Stomach (tissue), 9 donors: ENCODE measurements around the gene SYNCRIP. TPM values are rescaled to one million over a fixed set of nuclear protein-coding genes. Genes with fewer than 3 reads are reported as not detected.

Experiments used
- DNase-seq, 2 donors: peaks; one replicate each; pipeline versions ENCODE4 v3.0.0 to v3.0.0-alpha.2; 2013 to 2019
- H3K27ac ChIP-seq, 5 donors: fragments of 200-600 bp in 4 of 5; sonication (generic) in 4 of 5; one replicate each; pipeline ENCODE4 v1.5.1; 2013 to 2019; ENCODE audit warnings: mild to moderate bottlenecking in 1 of 5, moderate library complexity in 1 of 5
- H3K27me3 ChIP-seq, 3 donors: fragments of 200-600 bp; sonication (generic); one replicate each; pipeline ENCODE4 v1.5.1; 2017 to 2019; ENCODE audit warnings: mixed run types in 1 of 3
- H3K36me3 ChIP-seq, 4 donors: fragments of 200-600 bp; sonication (generic); 1 replicate in 3 of 4; 2 replicates in 1 of 4; pipeline ENCODE4 v1.5.1; 2016 to 2019
- H3K4me1 ChIP-seq, 4 donors: fragments of 200-600 bp; sonication (generic); one replicate each; pipeline ENCODE4 v1.5.1; 2016 to 2019
- H3K4me3 ChIP-seq, 4 donors: fragments of 200-600 bp; sonication (generic) in 3 of 4; one replicate each; pipeline ENCODE4 v1.5.1; 2016 to 2019; ENCODE audit warnings: mild to moderate bottlenecking in 1 of 4
- H3K9me3 ChIP-seq, 4 donors: fragments of 200-600 bp; sonication (generic); one replicate each; pipeline ENCODE4 v1.5.1; 2016 to 2019
- CTCF ChIP-seq, 7 experiments: fragments of 450-650 bp in 4 of 7; fragments of 200-600 bp in 3 of 7; sonication (generic) in 3 of 7; IDR thresholded peaks; one replicate each; pipeline ENCODE4 v1.5.1; 2016 to 2019; ENCODE audit warnings: antibody characterized with exemption in 7 of 7, control low read depth in 2 of 7, mild to moderate bottlenecking in 1 of 7
- EP300 ChIP-seq: sonication (generic); formaldehyde crosslinking; IDR thresholded peaks from one replicate; pipeline ENCODE4 v1.6.1; 2017; ENCODE audit warnings: antibody characterized with exemption
- POLR2A ChIP-seq, 4 donors: fragments of 450-650 bp; IDR thresholded peaks; one replicate each; pipeline ENCODE4 v1.6.1; 2016; ENCODE audit warnings: antibody characterized with exemption in 4 of 4, control low read depth in 2 of 4, mild to moderate bottlenecking in 1 of 4, moderate library complexity in 1 of 4
- POLR2AphosphoS5 ChIP-seq, 3 donors: sonication (generic); formaldehyde crosslinking; IDR thresholded peaks; one replicate each; pipeline ENCODE4 v1.6.1; 2016; ENCODE audit warnings: antibody characterized with exemption in 3 of 3
- WGBS, 5 donors: extraction: QIAGEN DNeasy Blood & Tissue Kit in 3 of 5; methylation state at CpG; one replicate each; pipeline versions ENCODE4 v1.1.5 to v1.1.7; 2013 to 2018; 5-methylcytosine and 5-hydroxymethylcytosine counted together
- intact Hi-C: fragments of 100-400 bp; cut with DNase I; formaldehyde crosslinking; loops from one replicate; pipeline ENCODE4 v1.15.1; 2023; ENCODE audit warnings: low total_unique reads
- polyA plus RNA-seq, 3 donors: library from polyadenylated mRNA; stranded (reverse); fragments of 200-250 nt; gene quantifications; one replicate each; pipeline ENCODE4 v1.2.3, GENCODE V29; 2013
- total RNA-seq, 5 donors: library from RNA; depleted of rRNA; stranded (reverse); fragments of >200 nt; gene quantifications; one replicate each; pipeline versions ENCODE4 v1.1.0 to v1.2.3, GENCODE V29; 2014 to 2016
- donor health status: healthy with polysubstance abuse.
- donor health status: Bipolar disorder and iron deficiency.
- donor health status: healthy.

The SYNCRIP gene
- total and polyA plus RNA-seq, 8 donors, result 26.0 to 180 (median 39.3) TPM

GRCh38 chr6:85594197-85594930, 48.3 kb downstream of the SYNCRIP start:
- TF ChIP-seq POLR2A (IDR thresholded peaks at IDR 0.05) (no peak), CTCF (IDR thresholded peaks at IDR 0.05) (no peak), EP300 (no peak), POLR2AphosphoS5 (IDR thresholded peaks at IDR 0.05) (no peak)
- H3K9me3 ChIP-seq, result no peaks in the 10 kb centered on the region
- H3K27me3 ChIP-seq, result no peaks in the 10 kb centered on the region
- no peak for DNase-seq
- peak overlapping the region; percentile 69 to 78 (median 72) for H3K4me3 ChIP-seq
- H3K4me1 ChIP-seq, result peaks cover 13 to 33% (median 22%) of the 10 kb centered on the region in 4 donors
- intact Hi-C loops, result no loop called here
- no peaks in the 10 kb centered on the region for H3K36me3 ChIP-seq
- WGBS, 5 donors, result 0 to 1% (median 1%) methylated on average over 34 to 35 of the region's 35 CpGs
- peak overlapping the region; percentile 95 to 99 (median 96) for H3K27ac ChIP-seq

DNA sequence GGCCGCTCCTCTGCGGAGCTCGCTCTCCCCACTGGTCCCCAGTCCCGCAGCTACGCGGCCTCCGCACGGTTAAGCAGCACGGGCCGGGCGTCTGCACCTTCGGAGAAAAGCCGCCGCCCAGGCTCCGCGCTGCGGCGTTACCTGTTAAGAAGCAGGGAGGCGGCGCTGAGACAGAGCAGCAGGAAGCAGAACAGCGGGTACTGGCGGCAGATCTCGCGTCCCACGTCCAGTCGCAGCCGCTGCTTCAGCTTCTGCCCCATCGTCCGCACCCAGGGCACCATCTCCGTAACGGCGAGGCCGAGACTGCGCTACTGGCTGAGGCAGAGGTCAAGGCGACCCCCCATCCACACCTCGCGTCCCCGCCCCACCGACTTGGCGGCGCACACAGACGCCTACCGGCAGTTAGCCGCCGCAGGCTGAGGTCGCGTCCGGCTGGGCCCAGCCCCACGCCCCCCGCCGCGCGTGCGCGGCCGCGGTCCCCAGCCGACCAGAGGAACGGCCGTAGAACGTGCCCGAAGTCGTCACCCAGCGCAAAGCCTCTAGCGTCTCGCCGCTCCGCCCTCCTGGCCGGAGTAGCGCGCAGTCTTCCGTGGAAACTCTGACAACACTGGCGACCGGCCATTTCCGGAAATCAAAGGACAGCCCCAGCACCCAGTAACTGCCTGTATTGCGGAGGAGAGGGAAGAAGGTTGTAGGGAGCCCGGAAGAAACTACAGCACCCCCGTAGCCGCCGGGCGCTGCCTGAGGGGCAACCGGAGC, 49.1 kb downstream of the SYNCRIP start, which contains the start of gene SNX14:
TSS of gene SNX14 (minus strand) at position 421 of the 759 bp plus-strand sequence. CDS start at position 281, 140 bp downstream.
- intact Hi-C loops, result no loop called here
- WGBS, 5 donors, result 0% methylated on average over 33 to 82 of the region's 82 CpGs

GRCh38 chr6:85592033-85592432, 50.7 kb downstream of the SYNCRIP start:
- Histone ChIP-seq H3K4me1 (peaks cover 13 to 37% (median 22%) of the 10 kb centered on the region in 4 donors), H3K9me3 (no peaks in the 10 kb centered on the region), H3K27me3 (no peaks in the 10 kb centered on the region), H3K27ac (no peak overlapping the region), H3K4me3 (peak overlapping the region in 3 of 4 donors; percentile 69 to 78 (median 69)), H3K36me3 (peaks cover 0 to 6% (median 0%) of the 10 kb centered on the region in 4 donors)
- WGBS, 5 donors, result 90 to 100% (median 96%) methylated on average over 1 of the region's 1 CpG
- no peak for DNase-seq
- no peak for TF ChIP-seq EP300
- TF ChIP-seq POLR2A (IDR thresholded peaks at IDR 0.05), result no peak
- TF ChIP-seq CTCF (IDR thresholded peaks at IDR 0.05), result no peak
- TF ChIP-seq POLR2AphosphoS5 (IDR thresholded peaks at IDR 0.05), result no peak
- intact Hi-C loops, result no loop called here

More for the DNA sequence above, 49.1 kb downstream of the SYNCRIP start, which contains the start of gene SNX14:
- H3K9me3 ChIP-seq, result no peaks in the 10 kb centered on the region
- H3K36me3 ChIP-seq, result no peaks in the 10 kb centered on the region
- TF ChIP-seq POLR2A (IDR thresholded peaks at IDR 0.05), result peak in 2 of 4 donors; percentile 50 to 55
- TF ChIP-seq EP300, result peak; percentile 5
- peak; percentile 95 to 97 (median 96) for TF ChIP-seq POLR2AphosphoS5 (IDR thresholded peaks at IDR 0.05)
- no peak for TF ChIP-seq CTCF (IDR thresholded peaks at IDR 0.05)
- peaks cover 13 to 33% (median 22%) of the 10 kb centered on the region in 4 donors for H3K4me1 ChIP-seq
- H3K4me3 ChIP-seq, result peak within 1 kb of the TSS; percentile 69 to 78 (median 72)
- peak within 1 kb of the TSS; percentile 95 to 99 (median 96) for H3K27ac ChIP-seq
- no peaks in the 10 kb centered on the region for H3K27me3 ChIP-seq
- peak; percentile 96 to 98 for DNase-seq

DNA sequence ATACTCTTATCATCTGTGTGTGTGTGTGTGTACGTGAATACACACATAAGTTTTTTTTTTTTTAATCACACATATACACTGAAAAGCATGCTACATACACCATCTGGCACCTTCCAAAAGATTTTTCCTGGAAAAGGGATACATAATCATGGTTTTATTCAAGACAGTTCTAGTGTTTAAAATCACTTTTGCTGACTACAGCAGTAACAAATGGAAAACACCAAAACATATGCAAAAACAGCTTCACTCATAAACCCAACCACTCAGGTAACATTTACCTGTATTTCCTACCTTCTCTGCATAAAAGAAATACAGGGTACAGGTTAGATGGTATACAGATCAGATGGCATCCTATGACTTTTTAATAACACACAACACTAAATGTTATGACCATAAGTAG, 51.5 kb downstream of the SYNCRIP start:
- H3K4me3 ChIP-seq, result no peak overlapping the region
- intact Hi-C loops, result no loop called here
- no peak overlapping the region for H3K27ac ChIP-seq
- no peak for DNase-seq
- TF ChIP-seq POLR2A (IDR thresholded peaks at IDR 0.05) (no peak), POLR2AphosphoS5 (IDR thresholded peaks at IDR 0.05) (no peak), EP300 (no peak), CTCF (IDR thresholded peaks at IDR 0.05) (no peak)
- peaks cover 13 to 37% (median 22%) of the 10 kb centered on the region in 4 donors for H3K4me1 ChIP-seq
- WGBS, 5 donors, result 67 to 81% (median 72%) methylated on average over 1 of the region's 1 CpG
- no peaks in the 10 kb centered on the region for H3K27me3 ChIP-seq
- H3K36me3 ChIP-seq, result peaks cover 0 to 6% (median 0%) of the 10 kb centered on the region in 4 donors
- H3K9me3 ChIP-seq, result no peaks in the 10 kb centered on the region
